Stimulated activated CD4-positive, alpha-beta T cell treated with anti-CD3 and anti-CD28 coated beads, Interleukin-12 subunit alpha, Interleukin-12 subunit beta, amount 100 ng/mL, for 48 hours (primary cell): ENCODE data around the gene FAXDC2.

Source experiments
- DNase-seq, 3 donors: peaks; one replicate each; pipeline ENCODE4 v3.0.0-alpha.2; 2020; ENCODE audit warnings: low read depth in 2 of 3, low spot score in 1 of 3

The FAXDC2 gene

GRCh38 chr5:154850255-154851062 is at the start of gene FAXDC2:
TSS of gene FAXDC2 (minus strand) at chr5:154850603. CDS start at chr5:154838178, 12,425 bp downstream.
- DNase-seq = no peak

GRCh38 chr5:154900066-154900465 is 49.7 kb upstream of the FAXDC2 start:
- DNase-seq = no peak

- no peak for DNase-seq
These were observed 48.9 kb upstream of the FAXDC2 start for GRCh38 chr5:154899151-154899816.

GRCh38 chr5:154898210-154898609 is 47.8 kb upstream of the FAXDC2 start:
- no peak for DNase-seq

- no peak for DNase-seq
These were observed 46.3 kb upstream of the FAXDC2 start for GRCh38 chr5:154896562-154897165.

- no peak for DNase-seq
These were observed 45.5 kb upstream of the FAXDC2 start for GRCh38 chr5:154895606-154896561.

- no peak for DNase-seq
These were observed 43.0 kb upstream of the FAXDC2 start for GRCh38 chr5:154893381-154893780.

GRCh38 chr5:154892369-154892771 is 42.0 kb upstream of the FAXDC2 start:
- DNase-seq = no peak

GRCh38 chr5:154885439-154885838 is 35.0 kb upstream of the FAXDC2 start:
- no peak for DNase-seq

- DNase-seq = no peak
These were observed 34.0 kb upstream of the FAXDC2 start for GRCh38 chr5:154884424-154884823.

GRCh38 chr5:154881986-154882385 is 31.6 kb upstream of the FAXDC2 start:
- no peak for DNase-seq

GRCh38 chr5:154878642-154879335 is 28.4 kb upstream of the FAXDC2 start:
- DNase-seq = no peak

- no peak for DNase-seq
These were observed 23.5 kb upstream of the FAXDC2 start for GRCh38 chr5:154873791-154874331.

- no peak for DNase-seq
These were observed 21.3 kb upstream of the FAXDC2 start for GRCh38 chr5:154871734-154872133.

- DNase-seq = no peak
These were observed 18.3 kb upstream of the FAXDC2 start for GRCh38 chr5:154868702-154869101.

GRCh38 chr5:154866841-154867240 is 16.4 kb upstream of the FAXDC2 start:
- no peak for DNase-seq

- DNase-seq = no peak
These were observed 15.2 kb upstream of the FAXDC2 start for GRCh38 chr5:154865466-154866184.

GRCh38 chr5:154863291-154864080 is 13.1 kb upstream of the FAXDC2 start:
- no peak for DNase-seq

- no peak for DNase-seq
These were observed 12.4 kb upstream of the FAXDC2 start for GRCh38 chr5:154862766-154863165.
